ENCODE results near the gene GLUL.
"Not testable (repeated sequence)": the region's sequence is repeated elsewhere in the genome, so short reads cannot be mapped to it uniquely, and the experiment has no call there.

Gene GLUL

DNA sequence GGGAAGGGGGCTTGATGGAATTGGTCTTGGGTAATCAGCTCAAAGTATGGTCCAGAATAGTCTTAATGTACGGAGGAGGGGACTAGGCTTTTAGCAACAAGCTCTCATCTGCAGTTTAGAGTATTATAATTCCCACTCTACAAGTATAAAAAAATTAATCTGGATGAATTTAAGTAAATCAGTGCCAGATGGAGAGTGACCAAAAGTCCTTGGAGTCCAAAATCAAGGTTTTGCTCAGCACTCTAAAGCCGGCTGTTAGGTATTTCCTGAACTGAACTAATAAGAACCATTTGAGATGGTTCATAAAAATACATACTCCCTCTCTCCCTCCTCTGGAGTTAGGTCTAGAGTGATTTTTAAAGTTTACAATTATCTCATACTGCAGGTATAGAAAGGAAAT is 23.7 kb downstream of the GLUL start:
- DNase-seq (ENCODE audit: low read depth) = no peak

DNA sequence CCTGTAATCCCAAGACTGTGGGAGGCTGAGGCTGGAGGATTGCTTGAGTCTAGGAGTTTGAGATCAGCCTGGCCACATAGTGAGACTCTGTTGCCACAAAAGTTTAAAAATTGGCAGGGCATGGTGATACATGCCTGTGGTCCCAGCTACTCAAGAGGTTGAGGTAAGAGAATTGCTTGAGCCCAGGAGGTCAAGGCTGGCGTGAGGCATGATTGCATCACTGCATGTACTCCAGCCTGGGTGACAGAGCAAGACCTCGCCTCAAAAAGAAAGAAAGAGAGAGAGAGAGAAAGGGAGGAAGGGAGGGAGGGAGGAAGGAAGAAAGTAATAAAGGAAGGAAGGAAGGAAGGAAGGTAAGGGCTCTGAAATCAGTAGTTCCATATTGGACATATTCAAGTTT is 25.0 kb downstream of the GLUL start:
- no peak for DNase-seq (ENCODE audit: low read depth)

GRCh38 chr1:182359645-182360044 is 31.9 kb downstream of the GLUL start:
- DNase-seq (ENCODE audit: low read depth) = no peak

GRCh38 chr1:182357913-182358312 is 33.7 kb downstream of the GLUL start:
- DNase-seq (ENCODE audit: low read depth) = no peak

GRCh38 chr1:182357171-182357570 is 34.4 kb downstream of the GLUL start:
- DNase-seq (ENCODE audit: low read depth) = no peak

DNA sequence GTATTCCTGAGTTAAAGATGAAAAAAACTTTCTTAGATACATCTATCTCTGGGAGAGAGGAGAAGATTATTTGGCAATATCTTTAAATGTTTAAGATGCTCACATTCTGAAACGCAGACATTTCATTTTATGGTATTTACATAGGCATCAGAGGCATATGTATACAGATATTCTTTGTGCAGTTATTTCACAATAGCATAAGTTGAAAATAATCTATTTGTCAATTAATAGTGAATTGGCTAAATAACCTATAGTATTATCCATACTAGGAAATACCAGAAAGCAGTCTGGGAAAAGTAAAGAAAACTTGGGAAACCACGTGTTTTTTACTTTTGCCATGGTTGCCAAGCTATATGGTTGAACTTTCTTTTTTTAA is 35.9 kb downstream of the GLUL start:
- no peak for DNase-seq (ENCODE audit: low read depth)

GRCh38 chr1:182351790-182352364 is 39.7 kb downstream of the GLUL start:
- DNase-seq (ENCODE audit: low read depth) = no peak

GRCh38 chr1:182350839-182351238 is 40.8 kb downstream of the GLUL start:
- DNase-seq (ENCODE audit: low read depth) = no peak

DNA sequence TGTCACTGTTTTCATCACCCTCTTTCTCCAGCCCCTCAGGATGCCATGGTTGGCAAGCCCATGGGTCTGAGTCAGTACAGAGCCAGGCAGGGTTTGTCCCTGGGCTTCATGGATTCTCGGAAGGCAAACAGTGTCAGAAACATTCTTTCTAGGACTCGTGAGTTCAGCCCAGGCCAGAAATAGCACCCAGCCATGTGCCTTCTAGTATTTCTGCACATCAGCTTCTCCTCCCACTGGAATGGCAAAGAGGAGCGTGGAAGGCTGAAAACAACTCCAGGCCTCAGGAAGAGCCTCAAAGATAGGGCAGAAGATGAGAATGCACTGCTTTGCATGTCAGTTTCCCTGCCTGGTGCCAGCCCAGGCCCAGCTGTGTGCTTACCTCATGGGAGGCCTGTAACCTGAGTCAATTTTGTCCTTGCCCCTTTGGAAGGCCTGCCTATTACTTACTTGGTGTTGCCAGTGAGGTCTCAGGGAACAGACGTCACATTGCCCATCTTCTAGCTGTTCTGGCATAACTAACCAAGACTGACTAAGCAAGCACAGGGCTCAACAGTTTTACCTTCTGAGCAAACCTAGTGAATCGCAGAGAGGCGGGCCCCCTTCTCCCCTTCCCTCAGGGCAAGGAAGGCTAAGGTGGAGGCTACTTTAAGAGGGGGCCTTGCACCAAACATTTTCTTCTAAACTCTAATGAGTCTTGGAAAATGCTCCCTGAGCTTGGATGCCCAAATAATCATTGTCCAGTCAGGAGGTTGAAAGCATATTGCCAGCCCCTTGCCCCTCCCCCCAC is 42.4 kb downstream of the GLUL start:
- peak; percentile 13 for DNase-seq (ENCODE audit: low read depth)

GRCh38 chr1:182347019-182347418 is 44.6 kb downstream of the GLUL start:
- no peak for DNase-seq (ENCODE audit: low read depth)

- peak; percentile 79 for DNase-seq (ENCODE audit: low read depth)
These were observed 51.1 kb downstream of the GLUL start for GRCh38 chr1:182340233-182341058.

- DNase-seq (ENCODE audit: low read depth) = no peak
These were observed 51.9 kb downstream of the GLUL start for GRCh38 chr1:182339684-182340083.

- DNase-seq (ENCODE audit: low read depth) = no peak
These were observed 52.7 kb downstream of the GLUL start for GRCh38 chr1:182338806-182339370.

GRCh38 chr1:182337736-182338571 is 53.6 kb downstream of the GLUL start:
- peak; percentile 14 for DNase-seq (ENCODE audit: low read depth)

DNA sequence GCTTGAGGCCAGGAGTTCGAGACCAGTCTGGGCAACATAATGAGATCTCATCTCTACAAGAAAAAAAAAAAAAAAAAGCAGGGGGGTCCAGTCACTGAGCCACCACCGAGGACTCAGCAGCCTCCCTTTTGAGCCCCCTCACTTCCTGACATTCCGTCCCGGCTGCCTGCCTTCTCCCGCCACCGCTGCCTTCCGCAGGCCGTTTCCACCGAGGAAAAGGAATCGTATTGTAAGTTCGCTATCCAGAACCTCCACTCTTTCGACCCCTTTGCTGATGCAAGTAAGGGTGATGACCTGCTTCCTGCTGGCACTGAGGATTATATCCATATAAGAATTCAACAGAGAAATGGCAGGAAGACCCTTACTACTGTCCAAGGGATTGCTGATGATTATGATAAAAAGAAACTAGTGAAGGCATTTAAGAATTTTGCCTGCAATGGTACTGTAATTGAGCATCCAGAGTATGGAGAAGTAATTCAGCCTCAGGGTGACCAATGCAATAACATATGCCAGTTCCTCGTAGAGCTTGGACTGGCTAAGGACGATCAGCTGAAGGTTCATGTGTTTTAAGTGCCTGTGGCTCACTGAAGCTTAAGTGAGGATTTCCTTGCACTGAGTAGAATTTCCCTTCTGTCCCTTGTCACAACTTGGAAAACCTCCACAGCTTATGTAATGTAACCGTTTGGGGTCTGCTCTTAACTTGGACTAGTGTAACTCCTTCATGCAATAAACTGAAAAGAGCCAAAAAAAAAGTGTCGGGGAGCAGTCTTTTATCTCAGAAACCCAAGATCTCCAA is 55.6 kb downstream of the GLUL start:
- DNase-seq (ENCODE audit: low read depth) = no peak

GRCh38 chr1:182333071-182333571 is 58.5 kb downstream of the GLUL start:
- DNase-seq (ENCODE audit: low read depth) = not testable (repeated sequence)

DNA sequence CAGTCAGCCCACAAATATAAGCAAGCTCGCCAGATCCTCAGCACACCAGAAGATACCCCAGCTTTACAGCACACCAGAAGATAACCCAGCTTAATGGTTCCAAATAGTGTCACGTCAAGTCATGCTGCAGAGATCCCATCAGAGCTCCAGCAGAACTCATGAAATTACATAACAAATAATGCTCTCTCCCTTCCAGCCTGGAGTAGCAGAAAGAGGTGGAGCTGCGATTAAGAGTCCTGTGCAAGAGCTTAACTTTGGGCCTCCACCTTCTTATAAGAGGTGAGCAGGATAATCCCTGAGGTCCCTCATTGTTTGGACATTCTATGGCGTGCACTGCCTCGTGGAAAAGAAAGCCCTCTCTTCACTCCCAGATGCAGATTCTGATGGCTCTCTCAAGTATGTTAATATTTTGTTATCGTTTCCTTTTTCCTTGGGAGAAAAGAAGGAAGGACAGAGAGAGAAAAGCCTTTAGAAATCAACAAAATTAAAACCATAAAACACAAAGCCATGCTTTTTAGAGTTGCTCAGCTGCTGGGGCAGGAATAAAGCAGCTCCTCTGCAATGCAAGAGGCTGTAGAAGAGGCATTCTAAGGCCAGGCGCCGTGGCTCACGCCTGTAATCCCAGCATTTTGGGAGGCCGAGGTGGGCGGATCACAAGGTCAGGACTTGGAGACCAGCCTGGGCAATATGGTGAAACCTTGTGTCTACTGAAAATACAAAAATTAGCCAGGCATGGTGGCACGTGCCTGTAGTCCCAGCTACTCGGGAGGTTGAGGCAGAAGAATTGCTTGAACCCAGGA is 59.1 kb downstream of the GLUL start:
- DNase-seq (ENCODE audit: low read depth) = no peak
